H1 (cell line): ENCODE data around the gene ADM2. TPM values are rescaled to one million over a fixed set of nuclear protein-coding genes. Genes with fewer than 3 reads are reported as not detected.

ENCODE experiments used
- CTCF ChIA-PET: fragments of 300-600 bp; sonication (Branson Sonifier 250); formaldehyde crosslinking; loops from one replicate; lab custom pipeline; 2021; ENCODE audit not compliant: partially characterized antibody; lab: Charles Lee
- POLR2A ChIA-PET: fragments of 300-600 bp; sonication (Branson Sonifier 250); formaldehyde crosslinking; loops from one replicate; lab custom pipeline; 2021; ENCODE audit warnings: inconsistent platforms; ENCODE audit not compliant: partially characterized antibody; lab: Charles Lee
- DNase-seq, 2 experiments: peaks; one replicate each; pipeline versions ENCODE4 v3.0.0 to v3.0.0-alpha.2; 2010 to 2022; ENCODE audit warnings: low spot score in 2 of 2, low read depth in 1 of 2, mixed read lengths in 1 of 2
- FAIRE-seq: peaks from 2 replicates; lab custom pipeline; 2011; peaks lifted over from hg19 to GRCh38; lab: Jason Lieb, UNC
- H2AFZ ChIP-seq: 2 replicates; pipeline ENCODE4 v1.8.1; 2012; ENCODE audit warnings: low read length, inconsistent platforms
- H2AK5ac ChIP-seq: 2 replicates; pipeline ENCODE4 v1.6.1; 2013; ENCODE audit warnings: low read depth, low read length
- H2BK120ac ChIP-seq: replicated peaks from 2 replicates; pipeline ENCODE3; 2013; ENCODE audit warnings: low read depth, low read length, inconsistent platforms
- H2BK12ac ChIP-seq: 2 replicates; pipeline ENCODE4 v1.6.1; 2013; ENCODE audit warnings: low read depth, low read length
- H2BK15ac ChIP-seq: 2 replicates; pipeline ENCODE4 v1.6.1; 2013; ENCODE audit warnings: low read length
- H2BK20ac ChIP-seq: 2 replicates; pipeline ENCODE4 v1.6.1; 2013; ENCODE audit warnings: low read length
- H2BK5ac ChIP-seq: 2 replicates; pipeline ENCODE4 v1.6.1; 2013; ENCODE audit warnings: low read depth, low read length
- H3K14ac ChIP-seq: 2 replicates; pipeline ENCODE4 v1.6.1; 2013; ENCODE audit warnings: inconsistent platforms; ENCODE audit not compliant: insufficient read length
- H3K18ac ChIP-seq: 2 replicates; pipeline ENCODE4 v1.6.1; 2013; ENCODE audit warnings: low read length; ENCODE audit errors: extremely low read depth
- H3K23ac ChIP-seq: 2 replicates; pipeline ENCODE4 v1.6.1; 2013; ENCODE audit warnings: inconsistent platforms; ENCODE audit not compliant: insufficient read length
- H3K23me2 ChIP-seq: 2 replicates; pipeline ENCODE4 v1.6.1; 2013; ENCODE audit warnings: low read depth, low read length
- H3K27ac ChIP-seq: 2 replicates; pipeline ENCODE4 v1.6.1; 2011; ENCODE audit warnings: low read depth, low read length, inconsistent platforms
- H3K27me3 ChIP-seq, 4 experiments: replicated peaks in 1 of 4; 1 replicate in 1 of 4; 2 replicates in 3 of 4; pipeline versions ENCODE4 v1.6.1 to v1.8.1; 2011 to 2013; ENCODE audit warnings: low read length in 3 of 4, mild to moderate bottlenecking in 3 of 4, inconsistent platforms in 2 of 4, mixed read lengths in 2 of 4, moderate library complexity in 1 of 4; ENCODE audit not compliant: control insufficient read depth in 3 of 4, insufficient read depth in 3 of 4; ENCODE audit errors: extremely low read depth in 1 of 4
- H3K36me3 ChIP-seq, 4 experiments: 2 replicates each; pipeline versions ENCODE4 v1.6.1 to v1.8.1; 2011 to 2013; ENCODE audit warnings: mild to moderate bottlenecking in 4 of 4, low read length in 3 of 4, moderate library complexity in 2 of 4, control low read depth in 1 of 4, inconsistent platforms in 1 of 4; ENCODE audit not compliant: insufficient read depth in 4 of 4, control insufficient read depth in 2 of 4
- H3K4ac ChIP-seq: replicated peaks from 2 replicates; pipeline ENCODE3; 2013; ENCODE audit warnings: low read length, low read depth, mixed read lengths, inconsistent platforms; ENCODE audit not compliant: insufficient read length
- H3K4me1 ChIP-seq, 4 experiments: replicated peaks in 1 of 4; 1 replicate in 1 of 4; 2 replicates in 3 of 4; pipeline versions ENCODE4 v1.6.1 to v1.8.1; 2011 to 2013; ENCODE audit warnings: low read length in 3 of 4, inconsistent platforms in 2 of 4, mixed read lengths in 1 of 4; ENCODE audit not compliant: insufficient read depth in 4 of 4, control insufficient read depth in 3 of 4
- H3K4me2 ChIP-seq, 2 experiments: 2 replicates each; pipeline versions ENCODE4 v1.6.1 to v1.8.1; 2011 to 2013; ENCODE audit warnings: low read depth in 2 of 2, low read length in 2 of 2, control low read depth in 1 of 2, inconsistent platforms in 1 of 2, mild to moderate bottlenecking in 1 of 2; ENCODE audit not compliant: insufficient read depth in 1 of 2
- H3K4me3 ChIP-seq, 4 experiments: fragments of 200-600, 300-600 bp in 1 of 4; sonication (generic), shearing (Covaris generic), sonication (Bioruptor Twin) in 1 of 4; 2 replicates each; pipeline versions ENCODE4 v1.5.1 to v1.8.1; 2011 to 2016; ENCODE audit warnings: low read length in 4 of 4, low read depth in 3 of 4, control low read depth in 2 of 4, inconsistent platforms in 2 of 4, mild to moderate bottlenecking in 2 of 4, mixed read lengths in 1 of 4, moderate library complexity in 1 of 4; ENCODE audit not compliant: insufficient read depth in 2 of 4; ENCODE audit errors: extremely low read depth in 1 of 4
- H3K56ac ChIP-seq: replicated peaks from 2 replicates; pipeline ENCODE3; 2013; ENCODE audit warnings: low read depth, mild to moderate bottlenecking, mixed read lengths, low read length, inconsistent platforms; ENCODE audit not compliant: insufficient read length
- H3K79me1 ChIP-seq: 2 replicates; pipeline ENCODE4 v1.6.1; 2013; ENCODE audit warnings: low read depth, low read length, control low read depth
- H3K79me2 ChIP-seq, 2 experiments: 2 replicates each; pipeline versions ENCODE4 v1.6.1 to v1.8.1; 2012 to 2013; ENCODE audit warnings: low read length in 2 of 2, mild to moderate bottlenecking in 2 of 2, inconsistent platforms in 1 of 2; ENCODE audit not compliant: insufficient read depth in 2 of 2, control insufficient read depth in 1 of 2
- H3K9ac ChIP-seq, 4 experiments: replicated peaks in 1 of 4; 1 replicate in 1 of 4; 2 replicates in 3 of 4; pipeline versions ENCODE4 v1.6.1 to v1.8.1; 2011 to 2013; ENCODE audit warnings: low read depth in 3 of 4, low read length in 3 of 4, control low read depth in 2 of 4, mild to moderate bottlenecking in 2 of 4, moderate library complexity in 2 of 4, inconsistent platforms in 1 of 4; ENCODE audit errors: extremely low read depth in 1 of 4
- H3K9me3 ChIP-seq, 2 experiments: 2 replicates each; pipeline versions ENCODE4 v1.6.1 to v1.8.1; 2012 to 2013; ENCODE audit warnings: mild to moderate bottlenecking in 2 of 2, moderate library complexity in 2 of 2, control low read depth in 1 of 2, inconsistent platforms in 1 of 2, low read depth in 1 of 2, low read length in 1 of 2, mixed read lengths in 1 of 2; ENCODE audit not compliant: insufficient read depth in 2 of 2
- H4K20me1 ChIP-seq, 2 experiments: replicated peaks in 1 of 2; 2 replicates each; pipeline versions ENCODE3 to v1.8.1; 2011 to 2013; ENCODE audit warnings: inconsistent platforms in 2 of 2, low read length in 2 of 2, mild to moderate bottlenecking in 1 of 2; ENCODE audit not compliant: insufficient read depth in 2 of 2, control insufficient read depth in 1 of 2
- H4K5ac ChIP-seq: 2 replicates; pipeline ENCODE4 v1.6.1; 2013; ENCODE audit warnings: low read length, low read depth, mixed read lengths, inconsistent platforms; ENCODE audit not compliant: insufficient read length
- H4K8ac ChIP-seq: 2 replicates; pipeline ENCODE4 v1.8.0; 2013; ENCODE audit warnings: mild to moderate bottlenecking, moderate library complexity, low read length, inconsistent platforms; ENCODE audit not compliant: insufficient read depth; ENCODE audit errors: extremely low read depth
- H4K91ac ChIP-seq: replicated peaks from 2 replicates; pipeline ENCODE3; 2013; ENCODE audit warnings: low read length, mixed read lengths, inconsistent platforms; ENCODE audit not compliant: insufficient read length
- EP300 ChIP-seq, 2 experiments: IDR thresholded peaks; 1 replicate in 1 of 2; 2 replicates in 1 of 2; pipeline ENCODE4 v1.6.1; 2011 to 2012; ENCODE audit warnings: low read depth in 2 of 2, low read length in 2 of 2, mild to moderate bottlenecking in 2 of 2, borderline replicate concordance in 1 of 2, inconsistent platforms in 1 of 2, moderate library complexity in 1 of 2
- WGBS, 2 experiments: shearing (Covaris generic) in 1 of 2; methylation state at CpG; one replicate each; pipeline versions ENCODE4 v1.1.6 to v1.1.7; 2013 to 2015; ENCODE audit warnings: low lambda C conversion rate in 2 of 2, mixed read lengths in 2 of 2, inconsistent platforms in 1 of 2, low coverage in 1 of 2, missing lambda C conversion rate in 1 of 2; ENCODE audit not compliant: insufficient replicate concordance in 2 of 2, insufficient coverage in 1 of 2, insufficient read length in 1 of 2; ENCODE audit errors: extremely low coverage in 1 of 2, missing lambda C conversion rate in 1 of 2; 5-methylcytosine and 5-hydroxymethylcytosine counted together
- polyA plus RNA-seq, 7 experiments: library from polyadenylated mRNA; depleted of rRNA in 3 of 7; stranded (reverse) in 5 of 7; unstranded in 2 of 7; fragments of >200 nt in 5 of 7; fragments of 200-250 nt in 2 of 7; gene quantifications; 1 replicate in 5 of 7; 2 replicates in 1 of 7; 4 replicates in 1 of 7; pipeline versions ENCODE4 v1.2.1 to v1.2.3, GENCODE V29; 2011 to 2013; ENCODE audit warnings: missing spikeins in 2 of 7, mixed read lengths in 2 of 7
- total RNA-seq: library from RNA; stranded (reverse); fragmentation: NEBNext Ultra II Directional; extraction: Animal tissue kit (Norgen Biotek cat#: 25700); gene quantifications from 2 replicates; pipeline ENCODE4 v1.2.1, GENCODE V29; 2021
- TF ChIP-seq, protein P1 (sequence below), 3 experiments: IDR thresholded peaks; 1 replicate in 2 of 3; 2 replicates in 1 of 3; pipeline versions ENCODE4 v1.5.1 to v1.6.1; 2011; ENCODE audit warnings: low read length in 3 of 3, mild to moderate bottlenecking in 3 of 3, inconsistent platforms in 2 of 3, low read depth in 1 of 3, moderate library complexity in 1 of 3; ENCODE audit not compliant: insufficient read depth in 1 of 3; ENCODE audit errors: control extremely low read depth in 1 of 3

The ADM2 gene
- total and polyA plus RNA-seq, 2 of the 8 experiments (the other 6 are each of a cell fraction or from before 2014, with no cell fraction given): 3.3 to 7.5 TPM

DNA sequence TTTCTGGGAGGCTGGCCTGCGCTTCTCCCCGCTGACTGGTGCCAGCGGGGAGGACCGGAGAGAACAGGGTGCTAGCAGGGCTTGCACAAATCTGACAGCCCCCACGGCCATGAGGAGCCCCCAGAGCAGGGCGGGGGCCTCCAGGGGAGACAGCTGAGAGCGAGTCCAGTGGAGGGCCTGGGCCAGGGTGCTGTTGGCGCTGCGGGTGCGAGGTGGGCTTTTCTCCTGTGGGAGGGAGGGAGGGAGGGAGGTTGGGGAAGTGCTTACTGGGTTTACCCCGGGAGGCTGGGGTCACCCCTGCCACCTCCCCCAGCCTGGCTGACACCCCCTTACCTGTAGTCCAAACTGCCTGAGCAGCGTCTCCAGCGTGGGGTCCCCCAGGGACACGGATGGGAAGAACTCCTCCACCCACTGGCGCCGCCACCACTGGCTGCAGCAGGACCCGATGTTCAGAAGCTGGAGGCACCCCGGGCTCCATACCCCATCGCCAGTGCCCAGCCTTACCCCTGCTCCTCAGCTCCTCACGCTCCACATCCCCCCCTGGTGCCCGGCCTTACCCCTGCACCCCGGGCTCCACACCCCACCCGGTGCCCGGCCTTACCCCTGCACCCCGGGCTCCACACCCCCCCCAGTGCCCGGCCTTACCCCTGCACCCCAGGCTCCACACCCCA, 22.3 kb downstream of the ADM2 start:
- Histone ChIP-seq H2BK20ac (no peak overlapping the region), H3K79me1 (peaks cover 3% of the 10 kb centered on the region; the same call in 1 of the 2 replicates), H3K14ac (no peak overlapping the region), H3K27ac (no peak overlapping the region), H3K23ac (no peak overlapping the region), H4K5ac (no peak overlapping the region), H2BK120ac (no peak overlapping the region), H2BK5ac (no peak overlapping the region), H3K27me3 (no peaks in the 10 kb centered on the region), H4K8ac (no peak overlapping the region), H3K9me3 (no peaks in the 10 kb centered on the region), H3K9ac (no peak overlapping the region), H3K4me1 (peaks cover 1 to 8% (median 3%) of the 10 kb centered on the region in 4 experiments; a peak in 6 of 7 replicates), H3K79me2 (peaks cover 0 to 3% of the 10 kb centered on the region in 2 experiments; a peak in 2 of 4 replicates), H3K4me2 (no peak overlapping the region), H3K4ac (no peak overlapping the region), H3K4me3 (no peak overlapping the region), H2AFZ (no peak overlapping the region), H2AK5ac (no peak overlapping the region), H2BK12ac (no peak overlapping the region), H4K20me1 (peaks cover 0 to 15% of the 10 kb centered on the region in 2 experiments), H3K18ac (no peak overlapping the region), H3K56ac (no peak overlapping the region), H3K23me2 (peaks cover 9% of the 10 kb centered on the region; the same call in 1 of the 2 replicates), H4K91ac (no peak overlapping the region), H3K36me3 (peaks cover 0 to 15% (median 0%) of the 10 kb centered on the region in 4 experiments; a peak in 2 of 8 replicates), H2BK15ac (no peak overlapping the region)
- 90% methylated on average over 20 of the region's 26 CpGs; no CpG with 5 or more reads in 1 of the 2 experiments for WGBS, 2 experiments
- ChIA-PET POLR2A (interaction anchor here (0.6 to 3.4 kb wide), 3 partner anchors 12 to 25 kb away, joined by 3 to 21 read pairs (median 3); no protein-coding TSS in a partner anchor), CTCF (interaction anchor here (0.9 to 2.7 kb wide), 8 partner anchors 12 to 143 kb away, joined by 3 to 11 read pairs (median 3); partner anchors contain the start of gene MIOX)
- TF ChIP-seq, protein P1, sequence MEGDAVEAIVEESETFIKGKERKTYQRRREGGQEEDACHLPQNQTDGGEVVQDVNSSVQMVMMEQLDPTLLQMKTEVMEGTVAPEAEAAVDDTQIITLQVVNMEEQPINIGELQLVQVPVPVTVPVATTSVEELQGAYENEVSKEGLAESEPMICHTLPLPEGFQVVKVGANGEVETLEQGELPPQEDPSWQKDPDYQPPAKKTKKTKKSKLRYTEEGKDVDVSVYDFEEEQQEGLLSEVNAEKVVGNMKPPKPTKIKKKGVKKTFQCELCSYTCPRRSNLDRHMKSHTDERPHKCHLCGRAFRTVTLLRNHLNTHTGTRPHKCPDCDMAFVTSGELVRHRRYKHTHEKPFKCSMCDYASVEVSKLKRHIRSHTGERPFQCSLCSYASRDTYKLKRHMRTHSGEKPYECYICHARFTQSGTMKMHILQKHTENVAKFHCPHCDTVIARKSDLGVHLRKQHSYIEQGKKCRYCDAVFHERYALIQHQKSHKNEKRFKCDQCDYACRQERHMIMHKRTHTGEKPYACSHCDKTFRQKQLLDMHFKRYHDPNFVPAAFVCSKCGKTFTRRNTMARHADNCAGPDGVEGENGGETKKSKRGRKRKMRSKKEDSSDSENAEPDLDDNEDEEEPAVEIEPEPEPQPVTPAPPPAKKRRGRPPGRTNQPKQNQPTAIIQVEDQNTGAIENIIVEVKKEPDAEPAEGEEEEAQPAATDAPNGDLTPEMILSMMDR (IDR thresholded peaks at IDR 0.05; ENCODE audit: control extremely low read depth in 1 of 3, insufficient read depth in 1 of 3, low read depth in 1 of 3, low read length in 3 of 3): peak; percentile 9 to 46 (median 15); a peak in 2 of 4 replicates
- no peak for TF ChIP-seq EP300 (IDR thresholded peaks at IDR 0.05; ENCODE audit: borderline replicate concordance in 1 of 2, low read depth in 2 of 2, low read length in 2 of 2)
- FAIRE-seq (no peak), DNase-seq (peak in 1 of 2 experiments; percentile 65)
